Adrenal gland (tissue), 12 donors: Measurements from ENCODE around the gene HMGCS2. TPM values are rescaled to one million over a fixed set of nuclear protein-coding genes. Genes with fewer than 3 reads are reported as not detected.

Experiments used
- DNase-seq, 7 donors: peaks; one replicate each; pipeline ENCODE4 v3.0.0-alpha.2; 2019 to 2020
- H3K27ac ChIP-seq, 5 donors: fragments of 200-600 bp; sonication (generic) in 4 of 5; 1 replicate in 3 of 5; 2 replicates in 2 of 5; pipeline versions ENCODE4 v1.5.1 to v1.8.0; 2016 to 2020; ENCODE audit warnings: mild to moderate bottlenecking in 1 of 5
- H3K27me3 ChIP-seq: fragments of 200-600 bp; 2 replicates; pipeline ENCODE4 v1.8.0; 2021
- H3K36me3 ChIP-seq, 2 donors: fragments of 200-600 bp; replicated peaks in 1 of 2; 1 replicate in 1 of 2; 2 replicates in 1 of 2; pipeline versions ENCODE4 v1.5.1 to v1.8.0; 2018 to 2022
- H3K4me1 ChIP-seq, 2 donors: fragments of 200-600 bp; replicated peaks in 1 of 2; 1 replicate in 1 of 2; 2 replicates in 1 of 2; pipeline versions ENCODE4 v1.5.1 to v1.8.0; 2018 to 2021
- H3K4me3 ChIP-seq, 4 donors: fragments of 200-600 bp; sonication (generic) in 3 of 4; one replicate each; pipeline ENCODE4 v1.5.1; 2016 to 2018
- H3K9me3 ChIP-seq, 3 donors: fragments of 200-600 bp; sonication (generic) in 1 of 3; replicated peaks in 1 of 3; 1 replicate in 2 of 3; 2 replicates in 1 of 3; pipeline versions ENCODE4 v1.5.1 to v1.8.0; 2016 to 2021
- POLR2A ChIP-seq, 2 donors: fragments of 450-650 bp; IDR thresholded peaks; one replicate each; pipeline ENCODE4 v1.6.1; 2017; ENCODE audit warnings: antibody characterized with exemption in 2 of 2, mild to moderate bottlenecking in 2 of 2, moderate library complexity in 1 of 2
- WGBS, 4 donors: extraction: QIAGEN DNeasy Blood & Tissue Kit in 2 of 4; methylation state at CpG; one replicate each; pipeline versions ENCODE4 v1.1.5 to v1.1.7; 2013 to 2017; 5-methylcytosine and 5-hydroxymethylcytosine counted together
- intact Hi-C, 2 donors: fragments of 100-400 bp; cut with DNase I; formaldehyde crosslinking; loops; one replicate each; pipeline versions ENCODE4 v1.14.1 to v1.15.0; 2022 to 2023
- polyA plus RNA-seq, 3 donors: library from polyadenylated mRNA; stranded (reverse); fragments of 200-250 nt in 2 of 3; fragments of 350-450 nt in 1 of 3; fragmentation: Illumina TruSeq in 1 of 3; extraction: RNeasy Lipid Tissue Mini Kit (QIAGEN cat#74804) in 1 of 3; gene quantifications; one replicate each; pipeline ENCODE4 v1.2.3, GENCODE V29; 2013 to 2014
- total RNA-seq, 9 donors: library from RNA; depleted of rRNA in 4 of 9; stranded (reverse); fragments of >200 nt in 4 of 9; fragments of 120-200 nt in 1 of 9; fragmentation: NEBNext Ultra II Directional in 1 of 9; extraction: Animal tissue kit (Norgen Biotek cat#: 25700) in 1 of 9; gene quantifications; one replicate each; pipeline versions ENCODE4 v1.1.0 to v1.2.4, GENCODE V29; 2013 to 2023
- TF ChIP-seq, protein P1 (sequence below), 6 experiments: fragments of 450-650 bp in 4 of 6; fragments of 200-600 bp in 2 of 6; sonication (generic) in 1 of 6; IDR thresholded peaks; 1 replicate in 5 of 6; 2 replicates in 1 of 6; pipeline versions ENCODE4 v1.5.1 to v1.8.0; 2016 to 2021; ENCODE audit warnings: antibody characterized with exemption in 6 of 6, mild to moderate bottlenecking in 2 of 6, moderate library complexity in 1 of 6
- donor health status: healthy with polysubstance abuse.
- donor health status: Bipolar disorder and iron deficiency.
- donor health status: DM: yes; HTN: yes; CAD: no.
- donor health status: DM: no; HTN: no; CAD: no.
- donor health status: DM: no; HTN: no; CAD: no.
- donor health status: DM: yes; HTN: yes; CAD: no.

The HMGCS2 gene
- total and polyA plus RNA-seq, 12 donors, result 0.30 to 0.68 (median 0.34) TPM; not detected in 5

GRCh38 chr1:119725626-119726025 is 43.1 kb downstream of the HMGCS2 start:
- no peaks in the 10 kb centered on the region for H3K9me3 ChIP-seq
- no peaks in the 10 kb centered on the region for H3K27me3 ChIP-seq
- WGBS, 4 donors, result 93 to 100% (median 98%) methylated on average over 4 to 5 of the region's 5 CpGs
- intact Hi-C loops, result no loop called here
- no peak overlapping the region for H3K4me3 ChIP-seq
- H3K27ac ChIP-seq, result no peak overlapping the region
- DNase-seq, result no peak
- H3K36me3 ChIP-seq, result no peaks in the 10 kb centered on the region
- no peaks in the 10 kb centered on the region for H3K4me1 ChIP-seq
- TF ChIP-seq, protein P1, sequence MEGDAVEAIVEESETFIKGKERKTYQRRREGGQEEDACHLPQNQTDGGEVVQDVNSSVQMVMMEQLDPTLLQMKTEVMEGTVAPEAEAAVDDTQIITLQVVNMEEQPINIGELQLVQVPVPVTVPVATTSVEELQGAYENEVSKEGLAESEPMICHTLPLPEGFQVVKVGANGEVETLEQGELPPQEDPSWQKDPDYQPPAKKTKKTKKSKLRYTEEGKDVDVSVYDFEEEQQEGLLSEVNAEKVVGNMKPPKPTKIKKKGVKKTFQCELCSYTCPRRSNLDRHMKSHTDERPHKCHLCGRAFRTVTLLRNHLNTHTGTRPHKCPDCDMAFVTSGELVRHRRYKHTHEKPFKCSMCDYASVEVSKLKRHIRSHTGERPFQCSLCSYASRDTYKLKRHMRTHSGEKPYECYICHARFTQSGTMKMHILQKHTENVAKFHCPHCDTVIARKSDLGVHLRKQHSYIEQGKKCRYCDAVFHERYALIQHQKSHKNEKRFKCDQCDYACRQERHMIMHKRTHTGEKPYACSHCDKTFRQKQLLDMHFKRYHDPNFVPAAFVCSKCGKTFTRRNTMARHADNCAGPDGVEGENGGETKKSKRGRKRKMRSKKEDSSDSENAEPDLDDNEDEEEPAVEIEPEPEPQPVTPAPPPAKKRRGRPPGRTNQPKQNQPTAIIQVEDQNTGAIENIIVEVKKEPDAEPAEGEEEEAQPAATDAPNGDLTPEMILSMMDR (IDR thresholded peaks at IDR 0.05), result no peak
- TF ChIP-seq POLR2A (IDR thresholded peaks at IDR 0.05), result no peak

DNA sequence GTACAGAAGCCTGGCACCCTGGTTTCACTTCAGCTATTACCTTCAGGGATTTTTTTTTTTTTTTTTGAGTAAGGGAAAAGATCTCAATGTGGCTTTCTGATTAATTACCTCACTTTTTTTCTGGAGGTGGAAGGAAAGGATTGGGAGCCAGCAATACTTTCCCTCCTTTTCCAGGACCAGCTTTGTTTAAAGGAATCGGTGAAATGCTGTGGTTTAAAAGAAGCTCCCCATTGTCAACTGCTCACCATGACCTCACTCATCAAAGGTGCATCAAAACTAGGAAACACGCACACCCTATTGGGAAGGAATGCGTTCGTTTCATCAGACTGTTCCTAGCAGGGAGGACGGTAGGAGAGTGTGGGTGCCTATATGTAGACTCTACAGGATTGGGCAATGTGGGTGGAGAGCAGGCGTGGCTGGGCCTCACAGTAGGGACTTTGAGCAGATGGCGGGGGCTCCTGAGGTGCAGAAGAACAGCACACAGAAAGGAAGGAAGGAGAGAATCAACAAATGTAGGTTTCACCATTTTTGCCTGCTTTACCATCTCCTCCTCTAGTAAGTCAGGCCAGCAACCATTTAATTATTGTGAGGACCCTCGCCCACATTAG is 44.0 kb downstream of the HMGCS2 start:
- 83 to 94% (median 88%) methylated on average over 8 of the region's 8 CpGs for WGBS, 4 donors
- Histone ChIP-seq H3K4me3 (no peak overlapping the region), H3K36me3 (no peaks in the 10 kb centered on the region), H3K27ac (no peak overlapping the region), H3K9me3 (no peaks in the 10 kb centered on the region), H3K4me1 (no peaks in the 10 kb centered on the region), H3K27me3 (no peaks in the 10 kb centered on the region)
- intact Hi-C loops, result no loop called here
- TF ChIP-seq, protein P1 (IDR thresholded peaks at IDR 0.05), result no peak
- no peak for TF ChIP-seq POLR2A (IDR thresholded peaks at IDR 0.05)
- DNase-seq, result no peak

DNA sequence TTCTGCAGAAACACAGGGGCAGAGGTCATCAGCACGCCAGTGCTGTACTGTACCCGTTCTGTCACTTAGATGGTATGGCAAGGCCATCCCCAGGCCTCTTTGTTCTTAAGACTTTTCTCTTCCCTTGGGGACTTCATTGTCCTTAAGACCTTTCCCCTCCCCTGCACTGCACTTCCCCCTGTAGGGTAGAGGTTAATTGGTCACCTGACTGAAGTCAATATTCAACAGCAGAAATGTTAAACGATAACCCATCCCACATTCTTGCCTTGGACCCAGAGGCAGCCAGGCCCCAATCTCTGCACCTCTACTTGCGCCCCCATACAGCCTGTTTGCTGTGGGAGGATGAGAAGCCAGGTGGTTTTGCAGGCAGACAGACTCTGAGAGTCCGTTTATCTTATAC is 46.8 kb downstream of the HMGCS2 start:
- Histone ChIP-seq H3K9me3 (no peaks in the 10 kb centered on the region), H3K36me3 (no peaks in the 10 kb centered on the region), H3K4me1 (no peaks in the 10 kb centered on the region), H3K4me3 (no peak overlapping the region), H3K27ac (no peak overlapping the region), H3K27me3 (no peaks in the 10 kb centered on the region)
- no peak for DNase-seq
- no peak for TF ChIP-seq POLR2A (IDR thresholded peaks at IDR 0.05)
- TF ChIP-seq, protein P1 (IDR thresholded peaks at IDR 0.05), result no peak
- intact Hi-C loops, result no loop called here
- 79 to 91% (median 87%) methylated on average over 5 of the region's 5 CpGs for WGBS, 4 donors

DNA sequence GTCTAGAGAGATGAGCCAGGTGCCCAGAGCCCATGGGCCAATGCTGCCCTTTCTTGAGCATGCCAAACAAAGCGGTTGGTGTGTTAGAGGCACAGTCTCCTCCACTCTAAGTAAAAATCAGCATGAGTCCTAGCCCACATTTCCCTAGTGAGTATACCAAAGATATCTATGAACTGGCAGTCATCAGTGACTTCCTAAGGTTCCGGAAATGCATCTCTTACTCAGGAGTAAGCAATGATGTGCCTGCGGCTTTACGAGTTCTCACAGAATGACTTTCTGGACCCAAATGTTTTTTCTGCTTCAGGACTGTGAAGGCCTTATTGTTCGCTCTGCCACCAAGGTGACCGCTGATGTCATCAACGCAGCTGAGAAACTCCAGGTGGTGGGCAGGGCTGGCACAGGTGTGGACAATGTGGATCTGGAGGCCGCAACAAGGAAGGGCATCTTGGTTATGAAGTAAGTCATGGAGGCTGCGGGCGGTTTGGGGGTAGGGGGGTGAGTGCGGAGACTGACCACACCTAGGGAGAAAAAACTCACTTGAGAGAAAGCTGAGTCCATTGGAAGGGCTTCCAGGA is 47.8 kb downstream of the HMGCS2 start:
- DNase-seq, result no peak
- intact Hi-C loops, result no loop called here
- H3K9me3 ChIP-seq, result no peaks in the 10 kb centered on the region
- H3K4me1 ChIP-seq, result no peaks in the 10 kb centered on the region
- no peaks in the 10 kb centered on the region for H3K36me3 ChIP-seq
- H3K27ac ChIP-seq, result no peak overlapping the region
- H3K4me3 ChIP-seq, result no peak overlapping the region
- TF ChIP-seq, protein P1 (IDR thresholded peaks at IDR 0.05), result no peak
- no peak for TF ChIP-seq POLR2A (IDR thresholded peaks at IDR 0.05)
- H3K27me3 ChIP-seq, result no peaks in the 10 kb centered on the region
- WGBS, 4 donors, result 94 to 100% (median 98%) methylated on average over 8 to 11 of the region's 11 CpGs
